Trophoblast cell (in vitro differentiated cells and primary cell): ENCODE results near the gene ADNP2.

Experiments
- DNase-seq, 2 donors: peaks; one replicate each; pipeline ENCODE4 v3.0.0-alpha.2; 2016
- H2AFZ ChIP-seq: 2 replicates; pipeline ENCODE4 v1.6.1; 2013; ENCODE audit warnings: low read length, moderate library complexity, mild to moderate bottlenecking; ENCODE audit not compliant: insufficient read depth, poor library complexity
- H2AK5ac ChIP-seq: 2 replicates; pipeline ENCODE4 v1.6.1; 2013; ENCODE audit warnings: mild to moderate bottlenecking, low read length
- H2BK120ac ChIP-seq: 2 replicates; pipeline ENCODE4 v1.6.1; 2013; ENCODE audit warnings: low read length, mild to moderate bottlenecking, moderate library complexity; ENCODE audit not compliant: insufficient read depth, poor library complexity
- H2BK12ac ChIP-seq: 2 replicates; pipeline ENCODE4 v1.6.1; 2013; ENCODE audit warnings: mild to moderate bottlenecking, low read length, moderate library complexity
- H2BK5ac ChIP-seq: 2 replicates; pipeline ENCODE4 v1.6.1; 2013; ENCODE audit warnings: low read length, low read depth, moderate library complexity, mild to moderate bottlenecking; ENCODE audit not compliant: poor library complexity
- H3K14ac ChIP-seq: 2 replicates; pipeline ENCODE4 v1.6.1; 2013; ENCODE audit warnings: mild to moderate bottlenecking, low read length
- H3K18ac ChIP-seq: 2 replicates; pipeline ENCODE4 v1.6.1; 2013; ENCODE audit warnings: mild to moderate bottlenecking, low read length
- H3K23ac ChIP-seq: 2 replicates; pipeline ENCODE4 v1.6.1; 2013; ENCODE audit warnings: low read length
- H3K27ac ChIP-seq: 2 replicates; pipeline ENCODE4 v1.5.1; 2013; ENCODE audit warnings: low read depth, mild to moderate bottlenecking, inconsistent platforms, low read length, moderate library complexity
- H3K27me3 ChIP-seq: 2 replicates; pipeline ENCODE4 v1.6.1; 2013; ENCODE audit warnings: inconsistent platforms, mild to moderate bottlenecking, low read length, moderate library complexity; ENCODE audit not compliant: insufficient read depth
- H3K36me3 ChIP-seq, 2 experiments: 1 replicate in 1 of 2; 2 replicates in 1 of 2; pipeline ENCODE4 v1.6.1; 2013; ENCODE audit warnings: low read length in 2 of 2, mild to moderate bottlenecking in 2 of 2, moderate library complexity in 1 of 2; ENCODE audit not compliant: insufficient read depth in 2 of 2, control insufficient read depth in 1 of 2
- H3K4ac ChIP-seq: 2 replicates; pipeline ENCODE4 v1.6.1; 2013; ENCODE audit warnings: low read depth, mild to moderate bottlenecking, low read length, moderate library complexity
- H3K4me1 ChIP-seq, 2 experiments: 1 replicate in 1 of 2; 2 replicates in 1 of 2; pipeline ENCODE4 v1.6.1; 2013; ENCODE audit warnings: low read length in 2 of 2, mild to moderate bottlenecking in 2 of 2, moderate library complexity in 1 of 2; ENCODE audit not compliant: insufficient read depth in 2 of 2, control insufficient read depth in 1 of 2
- H3K4me2 ChIP-seq: 2 replicates; pipeline ENCODE4 v1.6.1; 2013; ENCODE audit warnings: inconsistent platforms, mild to moderate bottlenecking, low read length, moderate library complexity
- H3K4me3 ChIP-seq: 2 replicates; pipeline ENCODE4 v1.5.1; 2013; ENCODE audit warnings: mild to moderate bottlenecking, low read depth, low read length, inconsistent platforms
- H3K79me1 ChIP-seq: one replicate; pipeline ENCODE4 v1.6.1; 2013; ENCODE audit warnings: low read length
- H3K79me2 ChIP-seq: 2 replicates; pipeline ENCODE4 v1.6.1; 2013; ENCODE audit warnings: low read length, mild to moderate bottlenecking; ENCODE audit not compliant: control insufficient read depth, insufficient read depth, poor library complexity
- H3K9ac ChIP-seq: 2 replicates; pipeline ENCODE4 v1.6.1; 2013; ENCODE audit warnings: mild to moderate bottlenecking, low read length
- H3K9me3 ChIP-seq: 2 replicates; pipeline ENCODE4 v1.6.1; 2013; ENCODE audit warnings: low read depth, mild to moderate bottlenecking, control low read depth, inconsistent platforms, low read length; ENCODE audit not compliant: insufficient read depth
- H4K12ac ChIP-seq: 2 replicates; pipeline ENCODE4 v1.6.1; 2013; ENCODE audit warnings: low read depth, mild to moderate bottlenecking, low read length, moderate library complexity
- H4K8ac ChIP-seq: 2 replicates; pipeline ENCODE4 v1.6.1; 2013; ENCODE audit warnings: low read depth, mild to moderate bottlenecking, low read length, moderate library complexity
- H4K91ac ChIP-seq: one replicate; pipeline ENCODE4 v1.6.1; 2013; ENCODE audit warnings: low read depth, mild to moderate bottlenecking, low read length, moderate library complexity
- WGBS: extraction: QIAGEN DNeasy Blood & Tissue Kit; methylation state at CpG from one replicate; pipeline ENCODE4 v1.1.7; 2013; ENCODE audit warnings: missing lambda C conversion rate; ENCODE audit not compliant: insufficient read length, insufficient coverage; ENCODE audit errors: extremely low coverage; 5-methylcytosine and 5-hydroxymethylcytosine counted together

Gene ADNP2

GRCh38 chr18:80105369-80106167 lies 3.5 kb upstream of the ADNP2 start:
- H4K91ac ChIP-seq = no peak overlapping the region
- no peak overlapping the region for H3K14ac ChIP-seq
- H3K4ac ChIP-seq = no peak overlapping the region
- no peak overlapping the region for H2AFZ ChIP-seq
- peaks cover 10% of the 10 kb centered on the region for H3K79me1 ChIP-seq
- H3K27ac ChIP-seq = no peak overlapping the region
- no peak for DNase-seq
- H3K36me3 ChIP-seq = no peaks in the 10 kb centered on the region
- H4K8ac ChIP-seq = no peak overlapping the region
- H4K12ac ChIP-seq = no peak overlapping the region
- no peaks in the 10 kb centered on the region for H3K27me3 ChIP-seq
- peaks cover 17 to 26% of the 10 kb centered on the region in 2 experiments for H3K4me1 ChIP-seq
- no peak overlapping the region for H3K9ac ChIP-seq
- H2AK5ac ChIP-seq = no peak overlapping the region
- H3K18ac ChIP-seq = no peak overlapping the region
- no CpG with 5 or more reads among the region's 13 CpGs for WGBS
- peak overlapping the region; percentile 1 for H2BK12ac ChIP-seq
- H3K4me3 ChIP-seq = no peak overlapping the region
- no peak overlapping the region for H3K4me2 ChIP-seq
- H3K9me3 ChIP-seq = peaks cover 2% of the 10 kb centered on the region
- peaks cover 6% of the 10 kb centered on the region for H3K79me2 ChIP-seq
- no peak overlapping the region for H3K23ac ChIP-seq
- no peak overlapping the region for H2BK120ac ChIP-seq
- no peak overlapping the region for H2BK5ac ChIP-seq

DNA sequence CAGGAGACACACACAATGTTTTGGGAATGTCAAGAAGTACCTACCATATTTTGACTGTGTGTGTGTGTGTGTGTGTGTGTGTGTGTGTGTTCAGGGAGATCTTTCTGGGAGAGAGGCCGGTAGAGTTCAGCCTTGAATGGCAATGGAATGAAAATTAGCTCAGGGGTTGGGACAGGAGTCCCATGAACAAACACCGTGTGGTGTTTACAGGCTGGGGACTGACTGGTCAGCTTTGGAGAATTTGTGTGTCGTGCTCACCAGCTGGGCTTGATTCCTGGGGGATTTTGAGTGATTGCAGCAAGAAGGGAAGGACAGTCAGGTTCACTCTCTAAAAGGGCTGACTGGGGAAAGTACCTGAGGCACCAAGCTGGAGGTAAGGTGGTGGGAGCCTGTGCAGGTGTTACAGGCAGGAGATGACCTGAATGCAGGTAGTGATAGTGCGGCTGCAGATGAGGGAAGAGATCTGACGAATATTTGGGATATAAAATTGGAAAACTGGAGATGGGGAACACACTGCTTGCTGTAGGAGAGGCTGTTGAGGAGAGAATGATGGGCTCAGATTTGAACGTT lies 2.5 kb upstream of the ADNP2 start:
- H3K4me3 ChIP-seq = no peak overlapping the region
- H3K18ac ChIP-seq = no peak overlapping the region
- H4K8ac ChIP-seq = no peak overlapping the region
- no peak overlapping the region for H3K23ac ChIP-seq
- peak; percentile 87 to 89 for DNase-seq
- no peak overlapping the region for H2BK120ac ChIP-seq
- no peaks in the 10 kb centered on the region for H3K27me3 ChIP-seq
- no peak overlapping the region for H3K14ac ChIP-seq
- no peaks in the 10 kb centered on the region for H3K36me3 ChIP-seq
- no peak overlapping the region for H2AFZ ChIP-seq
- H3K79me1 ChIP-seq = peaks cover 10% of the 10 kb centered on the region
- H2BK12ac ChIP-seq = no peak overlapping the region
- H3K4me2 ChIP-seq = no peak overlapping the region
- H3K9ac ChIP-seq = no peak overlapping the region
- no peak overlapping the region for H2AK5ac ChIP-seq
- no CpG with 5 or more reads among the region's 6 CpGs for WGBS
- H3K79me2 ChIP-seq = peaks cover 7% of the 10 kb centered on the region
- H4K91ac ChIP-seq = no peak overlapping the region
- no peak overlapping the region for H4K12ac ChIP-seq
- peaks cover 17 to 27% of the 10 kb centered on the region in 2 experiments for H3K4me1 ChIP-seq
- no peak overlapping the region for H3K4ac ChIP-seq
- no peak overlapping the region for H2BK5ac ChIP-seq
- peaks cover 2% of the 10 kb centered on the region for H3K9me3 ChIP-seq
- H3K27ac ChIP-seq = no peak overlapping the region

DNA sequence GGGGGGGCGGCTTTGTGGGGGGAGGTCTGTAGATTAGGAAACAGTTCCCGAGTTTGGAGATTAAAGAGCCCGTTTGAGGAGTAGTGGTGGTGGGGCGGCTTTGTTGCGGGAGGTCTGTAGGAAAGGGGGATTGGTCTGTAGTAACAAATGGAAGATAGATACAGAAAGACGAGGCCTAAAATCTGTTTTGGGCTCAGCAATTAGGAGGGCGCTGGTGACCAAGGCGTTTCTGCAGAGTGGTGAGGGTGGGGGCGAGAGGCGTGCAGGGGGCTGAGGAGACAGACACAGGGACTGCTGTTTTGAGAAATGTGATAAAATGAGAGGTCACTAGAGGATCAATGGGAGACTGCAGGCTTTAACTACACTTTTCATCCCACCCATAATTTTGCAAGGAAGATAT lies 1.6 kb upstream of the ADNP2 start:
- peaks cover 17 to 27% of the 10 kb centered on the region in 2 experiments for H3K4me1 ChIP-seq
- H3K4me3 ChIP-seq = no peak overlapping the region
- peaks cover 7% of the 10 kb centered on the region for H3K79me2 ChIP-seq
- no peaks in the 10 kb centered on the region for H3K36me3 ChIP-seq
- H4K91ac ChIP-seq = no peak overlapping the region
- H3K27me3 ChIP-seq = no peaks in the 10 kb centered on the region
- no peak overlapping the region for H3K4me2 ChIP-seq
- H3K18ac ChIP-seq = no peak overlapping the region
- DNase-seq = no peak
- H4K12ac ChIP-seq = no peak overlapping the region
- no peak overlapping the region for H3K14ac ChIP-seq
- H3K9ac ChIP-seq = no peak overlapping the region
- peaks cover 10% of the 10 kb centered on the region for H3K79me1 ChIP-seq
- H4K8ac ChIP-seq = no peak overlapping the region
- no peak overlapping the region for H2BK120ac ChIP-seq
- no CpG with 5 or more reads among the region's 10 CpGs for WGBS
- H2AFZ ChIP-seq = no peak overlapping the region
- H3K9me3 ChIP-seq = peaks cover 2% of the 10 kb centered on the region
- no peak overlapping the region for H3K27ac ChIP-seq
- no peak overlapping the region for H3K23ac ChIP-seq
- H2BK5ac ChIP-seq = no peak overlapping the region
- H2BK12ac ChIP-seq = no peak overlapping the region
- H3K4ac ChIP-seq = no peak overlapping the region
- no peak overlapping the region for H2AK5ac ChIP-seq

DNA sequence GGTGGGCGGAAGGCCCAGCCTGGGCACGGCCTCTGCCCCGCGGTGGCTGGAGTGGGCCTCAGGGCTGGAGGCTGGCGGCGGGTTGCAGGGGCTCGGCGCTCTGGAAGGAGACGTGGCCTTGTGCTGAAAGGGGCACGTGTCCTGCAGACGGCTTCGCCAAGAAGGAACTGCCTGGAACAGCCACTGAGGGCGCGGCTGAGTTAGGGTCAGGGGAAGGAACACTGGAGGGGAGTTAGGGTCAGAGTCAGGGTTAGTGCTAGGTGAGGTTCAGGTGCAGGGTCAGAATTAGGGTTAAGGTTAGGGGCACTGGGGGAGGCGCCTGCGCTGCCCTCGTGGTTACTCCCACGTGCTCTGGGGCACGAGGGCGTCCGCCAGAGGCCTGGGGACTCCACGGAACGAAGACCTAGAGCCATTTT lies 933 bp upstream of the ADNP2 start:
- Histone ChIP-seq H2AK5ac (no peak overlapping the region), H3K9me3 (peaks cover 2% of the 10 kb centered on the region), H3K9ac (no peak overlapping the region), H3K27ac (no peak overlapping the region), H2AFZ (no peak overlapping the region), H3K36me3 (no peaks in the 10 kb centered on the region), H3K23ac (no peak overlapping the region), H2BK12ac (no peak overlapping the region), H3K14ac (no peak overlapping the region), H3K4me3 (no peak overlapping the region), H3K27me3 (no peaks in the 10 kb centered on the region), H3K4me2 (no peak overlapping the region), H3K79me1 (peaks cover 10% of the 10 kb centered on the region), H3K4ac (no peak overlapping the region), H4K12ac (no peak overlapping the region), H3K79me2 (peaks cover 7% of the 10 kb centered on the region), H2BK120ac (no peak overlapping the region), H3K18ac (no peak overlapping the region), H4K91ac (no peak overlapping the region), H4K8ac (no peak overlapping the region), H3K4me1 (peaks cover 17 to 27% of the 10 kb centered on the region in 2 experiments), H2BK5ac (no peak overlapping the region)
- no peak for DNase-seq
- no CpG with 5 or more reads among the region's 23 CpGs for WGBS
